Memory B cell (primary cell): ENCODE results near the gene MAST4.
A peak's percentile ranks its signal among the peaks of the same experiment; 100 is the strongest.

ENCODE experiments used
- ATAC-seq: fragments of 150-1000 bp; cut with Tn5 transposase; 2 replicates; pipeline ENCODE4 v1.10.0; 2021; ENCODE audit warnings: low read depth, mild to moderate bottlenecking, moderate library complexity
- DNase-seq, 2 donors: peaks; one replicate each; pipeline ENCODE4 v3.0.0; 2022; ENCODE audit warnings: low spot score in 2 of 2
- H3K27ac Mint-ChIP-seq: one replicate; pipeline ENCODE4 v1.8.0; 2022; ENCODE audit warnings: mild to moderate bottlenecking, moderate library complexity, mixed read lengths
- H3K27me3 Mint-ChIP-seq: one replicate; pipeline ENCODE4 v1.8.0; 2022; ENCODE audit warnings: mixed read lengths
- H3K36me3 Mint-ChIP-seq: one replicate; pipeline ENCODE4 v1.8.0; 2022; ENCODE audit warnings: mild to moderate bottlenecking, mixed read lengths
- H3K4me1 Mint-ChIP-seq: one replicate; pipeline ENCODE4 v1.8.0; 2022; ENCODE audit warnings: mixed read lengths
- H3K4me3 Mint-ChIP-seq: one replicate; pipeline ENCODE4 v1.8.0; 2022; ENCODE audit warnings: mild to moderate bottlenecking, moderate library complexity, mixed read lengths
- H3K9me3 Mint-ChIP-seq: one replicate; pipeline ENCODE4 v1.8.0; 2022; ENCODE audit warnings: mixed read lengths

Gene MAST4

GRCh38 chr5:66595756-66596635 is at the start of gene MAST4:
Gene MAST4, plus strand, starts transcription at chr5:66596393. Its CDS starts 263 bp downstream, at chr5:66596656.
- Mint-ChIP-seq H3K27ac (peak within 1 kb of the TSS; percentile 81), H3K4me3 (peak within 1 kb of the TSS; percentile 94), H3K9me3 (no peaks in the 10 kb centered on the region), H3K4me1 (peaks cover 19% of the 10 kb centered on the region), H3K36me3 (no peaks in the 10 kb centered on the region), H3K27me3 (peaks cover 7% of the 10 kb centered on the region)
- peak; percentile 91 for ATAC-seq
- peak; percentile 78 for DNase-seq

GRCh38 chr5:66546541-66546940 is 49.7 kb upstream of the MAST4 start:
- Mint-ChIP-seq H3K36me3 (peaks cover 2% of the 10 kb centered on the region), H3K9me3 (peaks cover 6% of the 10 kb centered on the region), H3K4me3 (no peak overlapping the region), H3K4me1 (peaks cover 5% of the 10 kb centered on the region), H3K27me3 (no peaks in the 10 kb centered on the region), H3K27ac (no peak overlapping the region)
- no peak for ATAC-seq
- DNase-seq, result no peak

- Mint-ChIP-seq H3K36me3 (peaks cover 2% of the 10 kb centered on the region), H3K4me3 (no peak overlapping the region), H3K27ac (peak overlapping the region; percentile 4), H3K27me3 (peaks cover 2% of the 10 kb centered on the region), H3K9me3 (peaks cover 6% of the 10 kb centered on the region), H3K4me1 (peaks cover 24% of the 10 kb centered on the region)
- DNase-seq, result no peak
- no peak for ATAC-seq
These were observed 44.9 kb upstream of the MAST4 start for GRCh38 chr5:66551338-66551737.

- Mint-ChIP-seq H3K27me3 (peaks cover 2% of the 10 kb centered on the region), H3K36me3 (peaks cover 2% of the 10 kb centered on the region), H3K27ac (peak overlapping the region; percentile 99), H3K9me3 (peaks cover 6% of the 10 kb centered on the region), H3K4me3 (no peak overlapping the region), H3K4me1 (peaks cover 24% of the 10 kb centered on the region)
- ATAC-seq (no peak), DNase-seq (no peak)
These were observed 44.2 kb upstream of the MAST4 start for GRCh38 chr5:66551945-66552344.

- Mint-ChIP-seq H3K27ac (peak overlapping the region; percentile 99), H3K4me3 (no peak overlapping the region), H3K9me3 (peaks cover 3% of the 10 kb centered on the region), H3K27me3 (peaks cover 2% of the 10 kb centered on the region), H3K36me3 (no peaks in the 10 kb centered on the region), H3K4me1 (peaks cover 26% of the 10 kb centered on the region)
- no peak for DNase-seq
- ATAC-seq, result no peak
These were observed 42.8 kb upstream of the MAST4 start for GRCh38 chr5:66553368-66553912.

- Mint-ChIP-seq H3K9me3 (peaks cover 3% of the 10 kb centered on the region), H3K4me1 (peaks cover 29% of the 10 kb centered on the region), H3K27ac (peak overlapping the region; percentile 99), H3K4me3 (peak overlapping the region; percentile 43), H3K36me3 (no peaks in the 10 kb centered on the region), H3K27me3 (peaks cover 2% of the 10 kb centered on the region)
- DNase-seq (peak; percentile 41 to 71), ATAC-seq (peak; percentile 93)
These were observed 42.1 kb upstream of the MAST4 start for GRCh38 chr5:66553916-66554575.

GRCh38 chr5:66554884-66555283 is 41.3 kb upstream of the MAST4 start:
- ATAC-seq (no peak), DNase-seq (no peak)
- peaks cover 2% of the 10 kb centered on the region for H3K27me3 Mint-ChIP-seq
- peaks cover 2% of the 10 kb centered on the region for H3K9me3 Mint-ChIP-seq
- no peak overlapping the region for H3K4me3 Mint-ChIP-seq
- peak overlapping the region; percentile 99 for H3K27ac Mint-ChIP-seq
- peaks cover 29% of the 10 kb centered on the region for H3K4me1 Mint-ChIP-seq
- H3K36me3 Mint-ChIP-seq, result no peaks in the 10 kb centered on the region

- H3K4me1 Mint-ChIP-seq, result peaks cover 16% of the 10 kb centered on the region
- H3K9me3 Mint-ChIP-seq, result peaks cover 2% of the 10 kb centered on the region
- H3K36me3 Mint-ChIP-seq, result no peaks in the 10 kb centered on the region
- H3K27me3 Mint-ChIP-seq, result no peaks in the 10 kb centered on the region
- DNase-seq, result peak in 1 of 2 donors; percentile 41
- peak; percentile 54 for ATAC-seq
- H3K4me3 Mint-ChIP-seq, result peak overlapping the region; percentile 44
- H3K27ac Mint-ChIP-seq, result peak overlapping the region; percentile 96
These were observed 37.6 kb upstream of the MAST4 start for GRCh38 chr5:66558560-66558959.

GRCh38 chr5:66560371-66560770 is 35.8 kb upstream of the MAST4 start:
- Mint-ChIP-seq H3K9me3 (peaks cover under 1% of the 10 kb centered on the region), H3K4me1 (peaks cover 7% of the 10 kb centered on the region), H3K4me3 (no peak overlapping the region), H3K36me3 (no peaks in the 10 kb centered on the region), H3K27ac (no peak overlapping the region), H3K27me3 (no peaks in the 10 kb centered on the region)
- DNase-seq, result no peak
- no peak for ATAC-seq

- H3K4me1 Mint-ChIP-seq, result peaks cover 12% of the 10 kb centered on the region
- no peaks in the 10 kb centered on the region for H3K9me3 Mint-ChIP-seq
- DNase-seq, result no peak
- H3K4me3 Mint-ChIP-seq, result no peak overlapping the region
- H3K27me3 Mint-ChIP-seq, result no peaks in the 10 kb centered on the region
- no peak for ATAC-seq
- no peaks in the 10 kb centered on the region for H3K36me3 Mint-ChIP-seq
- H3K27ac Mint-ChIP-seq, result no peak overlapping the region
These were observed 34.8 kb upstream of the MAST4 start for GRCh38 chr5:66561256-66561990.

GRCh38 chr5:66565878-66566277 is 30.3 kb upstream of the MAST4 start:
- Mint-ChIP-seq H3K27me3 (no peaks in the 10 kb centered on the region), H3K4me1 (peaks cover 26% of the 10 kb centered on the region), H3K27ac (no peak overlapping the region), H3K4me3 (no peak overlapping the region), H3K9me3 (peaks cover 3% of the 10 kb centered on the region), H3K36me3 (peaks cover 2% of the 10 kb centered on the region)
- ATAC-seq (no peak), DNase-seq (no peak)

GRCh38 chr5:66567474-66567873 is 28.7 kb upstream of the MAST4 start:
- Mint-ChIP-seq H3K27me3 (no peaks in the 10 kb centered on the region), H3K36me3 (peaks cover 2% of the 10 kb centered on the region), H3K4me1 (peaks cover 26% of the 10 kb centered on the region), H3K4me3 (peak overlapping the region; percentile 28), H3K9me3 (peaks cover 3% of the 10 kb centered on the region), H3K27ac (no peak overlapping the region)
- DNase-seq (no peak), ATAC-seq (peak; percentile 75)

- Mint-ChIP-seq H3K4me1 (peaks cover 29% of the 10 kb centered on the region), H3K36me3 (peaks cover 2% of the 10 kb centered on the region), H3K4me3 (no peak overlapping the region), H3K27me3 (peaks cover 4% of the 10 kb centered on the region), H3K27ac (no peak overlapping the region), H3K9me3 (peaks cover 3% of the 10 kb centered on the region)
- ATAC-seq (no peak), DNase-seq (no peak)
These were observed 26.0 kb upstream of the MAST4 start for GRCh38 chr5:66570201-66570600.

- Mint-ChIP-seq H3K9me3 (peaks cover 2% of the 10 kb centered on the region), H3K27ac (peak overlapping the region; percentile 8), H3K4me3 (no peak overlapping the region), H3K36me3 (no peaks in the 10 kb centered on the region), H3K4me1 (peaks cover 7% of the 10 kb centered on the region), H3K27me3 (peaks cover 10% of the 10 kb centered on the region)
- ATAC-seq (no peak), DNase-seq (no peak)
These were observed 22.5 kb upstream of the MAST4 start for GRCh38 chr5:66573733-66574132.
